NCI-H2029 (cell line): ENCODE results near the gene IRF2.

Experiments
- DNase-seq: peaks from one replicate; lab custom pipeline; 2025; lab: John Stamatoyannopoulos, UW

Gene IRF2

DNA sequence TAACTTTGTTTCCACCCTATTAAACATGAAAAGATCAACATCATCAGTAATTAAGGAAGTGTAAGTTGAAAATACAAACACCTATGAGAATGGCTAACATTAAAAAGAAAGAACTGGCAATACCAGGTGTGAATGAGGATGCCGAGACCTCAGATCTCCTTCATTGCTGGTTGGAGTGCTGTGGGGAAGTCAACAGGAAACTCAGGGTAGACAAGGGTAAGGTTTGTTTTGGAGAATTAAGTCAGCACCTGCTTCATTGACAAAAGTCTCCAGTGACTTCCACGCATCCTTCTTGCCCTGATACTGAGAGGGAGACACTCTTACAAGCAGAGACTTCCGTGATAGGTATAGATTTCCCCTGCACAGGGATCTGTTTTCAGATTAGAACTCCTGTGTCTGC is 106.1 kb downstream of the IRF2 start:
- no peak for DNase-seq

DNA sequence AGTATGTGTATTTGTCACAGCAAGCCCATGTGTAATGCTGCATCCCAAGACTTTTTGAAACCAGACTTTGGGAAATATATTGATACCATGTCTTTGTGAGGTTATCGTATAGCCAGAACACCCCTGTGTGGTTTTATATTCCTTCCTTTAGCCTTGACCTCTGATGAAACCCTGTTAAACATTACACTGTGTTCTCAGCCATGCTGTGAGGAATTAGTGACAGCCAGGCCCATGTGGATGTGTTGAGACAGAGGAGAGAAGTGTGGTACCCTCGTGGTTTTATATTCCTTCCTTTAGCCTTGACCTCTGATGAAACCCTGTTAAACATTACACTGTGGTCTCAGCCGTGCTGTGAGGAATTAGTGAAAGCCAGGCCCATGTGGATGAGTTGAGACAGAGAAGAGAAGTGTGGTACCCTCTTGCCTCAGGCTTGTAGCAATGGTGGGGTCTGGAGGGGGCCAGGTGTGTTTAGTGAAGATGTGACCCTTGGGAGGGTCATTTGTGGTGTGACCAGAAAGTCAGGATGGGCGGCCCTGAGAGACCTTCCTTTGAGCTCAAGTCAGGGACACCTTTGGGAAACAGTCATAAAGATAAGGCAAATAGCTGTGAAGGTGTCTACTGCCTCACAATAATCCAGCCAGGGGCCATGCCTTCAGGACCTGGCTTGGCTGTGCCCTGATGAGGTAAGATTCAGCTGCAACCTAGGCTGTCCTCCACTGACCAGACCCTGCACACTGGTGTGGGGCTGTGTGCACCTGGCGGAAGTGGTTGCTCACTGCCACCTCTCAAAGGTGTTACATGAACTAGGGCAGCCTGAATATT is 110.0 kb downstream of the IRF2 start:
- DNase-seq, result no peak

DNA sequence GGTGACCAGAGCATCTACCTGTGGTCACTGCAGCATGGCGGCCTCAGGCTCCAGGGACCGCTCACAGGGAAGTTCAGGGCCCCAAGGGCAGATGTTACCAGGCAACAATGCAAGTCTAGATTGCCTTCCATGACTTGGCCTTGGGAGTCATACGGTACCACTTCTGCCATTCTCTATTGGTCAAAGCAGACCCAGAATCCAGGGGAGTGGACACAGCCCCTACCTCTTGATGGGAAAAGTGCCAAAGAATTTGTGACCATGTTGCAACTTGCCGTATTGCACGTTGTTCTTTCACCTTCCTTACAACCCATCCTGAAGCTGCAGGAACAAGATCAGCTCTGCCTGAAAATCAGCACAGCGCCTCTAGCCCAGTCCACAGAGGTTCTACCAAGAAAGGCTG is 111.1 kb downstream of the IRF2 start:
- no peak for DNase-seq

DNA sequence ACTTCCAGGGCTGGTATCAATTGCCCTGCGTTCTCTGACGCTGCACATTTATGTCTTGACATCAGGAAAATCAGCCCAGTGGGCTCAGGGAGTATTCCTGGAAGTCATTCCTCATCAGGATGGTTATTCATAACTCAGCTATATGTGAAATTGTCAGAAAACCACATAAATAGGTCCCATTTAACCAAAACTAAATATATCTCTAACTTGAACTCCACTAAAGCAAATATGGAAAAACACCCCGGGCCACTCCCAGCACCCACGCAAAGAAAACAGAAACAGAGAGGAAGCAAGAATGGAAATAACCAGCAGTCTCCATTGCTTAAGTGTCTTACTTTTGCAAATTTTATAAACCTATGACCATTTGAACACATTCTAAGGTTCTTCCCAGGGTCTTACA is 112.0 kb downstream of the IRF2 start:
- no peak for DNase-seq

DNA sequence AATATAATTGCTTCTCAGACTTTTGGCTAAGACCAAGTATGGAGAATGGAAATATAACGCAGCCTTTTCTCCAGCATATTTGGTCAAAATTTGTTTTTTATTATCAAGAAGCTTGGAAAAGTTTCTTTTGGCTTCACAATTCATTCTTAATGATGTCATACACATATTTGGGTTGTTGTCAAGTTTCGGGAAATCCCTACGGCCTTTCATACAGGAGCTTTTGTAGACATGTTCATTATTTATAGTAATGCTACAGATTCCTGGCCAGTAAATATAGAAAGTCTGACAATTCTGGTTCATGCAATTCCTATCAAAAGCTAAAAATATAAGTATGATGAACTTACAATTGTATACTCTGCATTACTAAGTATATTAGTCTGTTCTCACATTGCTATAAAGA is 112.9 kb downstream of the IRF2 start:
- no peak for DNase-seq

DNA sequence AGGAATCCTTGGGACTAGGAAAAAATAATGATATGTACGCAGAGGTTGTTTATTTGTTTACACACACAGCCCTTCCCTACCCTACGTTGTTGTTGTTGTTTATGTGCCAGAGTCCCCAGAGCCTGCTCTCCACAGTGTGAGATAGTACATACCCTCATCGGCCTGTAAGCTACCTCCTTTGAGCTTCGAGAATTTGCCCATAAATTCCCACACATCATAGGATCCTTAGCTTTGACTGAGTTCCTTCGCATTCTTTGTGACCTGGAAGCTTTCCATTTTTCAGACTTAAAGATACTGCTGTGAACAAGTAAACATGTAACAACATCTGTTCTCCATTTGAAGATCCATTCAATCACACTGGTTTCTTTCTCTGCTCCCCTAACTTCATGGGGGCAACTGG is 114.5 kb downstream of the IRF2 start:
- no peak for DNase-seq

DNA sequence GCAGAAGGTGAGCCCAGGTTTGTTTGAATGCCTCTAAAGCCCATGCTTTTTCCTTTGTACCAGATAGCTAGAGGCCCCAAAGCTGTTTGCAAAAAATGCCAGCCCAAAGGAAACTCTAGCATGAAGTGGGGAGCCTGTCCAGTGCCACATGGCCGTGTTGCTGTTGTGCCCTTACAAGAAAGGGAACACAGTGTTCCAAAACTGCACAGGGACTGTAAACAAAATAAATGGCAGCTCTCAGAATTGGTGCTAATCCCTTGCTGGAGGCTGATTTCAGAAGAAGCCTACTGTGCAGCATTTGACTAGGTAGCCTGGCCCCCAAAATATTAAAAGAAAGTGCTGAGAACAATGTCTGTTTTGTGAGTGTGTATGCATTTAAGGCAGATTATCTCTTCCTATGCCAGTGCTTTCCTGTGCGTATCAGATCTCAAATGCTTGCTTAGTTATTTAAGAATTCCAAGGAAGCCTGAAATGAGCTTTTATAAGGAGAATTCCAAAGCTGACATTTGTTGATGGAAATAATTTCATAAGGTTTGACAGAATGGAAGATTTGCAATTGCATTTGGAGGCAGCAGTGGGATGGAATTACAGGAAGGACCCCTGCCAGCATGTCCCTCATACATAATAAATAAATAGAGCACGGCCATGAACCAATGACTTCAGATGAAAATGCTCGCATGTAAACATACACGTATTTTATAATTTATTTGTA is 115.7 kb downstream of the IRF2 start:
- DNase-seq, result no peak

DNA sequence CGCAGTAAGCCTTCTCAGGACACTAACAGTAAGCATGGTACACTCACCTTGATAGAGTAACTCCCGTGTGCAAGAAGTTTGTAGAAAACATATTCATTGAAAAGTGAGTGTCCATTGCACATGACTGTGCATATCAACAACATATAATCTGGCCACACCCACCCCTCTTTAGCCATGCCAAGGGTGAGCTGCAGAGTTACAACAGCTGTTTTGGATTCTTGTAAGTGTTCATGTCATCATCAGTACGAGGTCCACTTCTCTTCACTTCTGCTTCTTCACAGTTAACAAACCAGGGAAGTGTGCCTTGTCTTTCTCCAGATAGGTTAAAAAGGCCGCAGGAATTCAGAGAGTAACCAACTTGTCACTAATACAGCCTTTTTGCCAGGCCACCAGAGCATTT is 116.6 kb downstream of the IRF2 start:
- DNase-seq, result no peak

DNA sequence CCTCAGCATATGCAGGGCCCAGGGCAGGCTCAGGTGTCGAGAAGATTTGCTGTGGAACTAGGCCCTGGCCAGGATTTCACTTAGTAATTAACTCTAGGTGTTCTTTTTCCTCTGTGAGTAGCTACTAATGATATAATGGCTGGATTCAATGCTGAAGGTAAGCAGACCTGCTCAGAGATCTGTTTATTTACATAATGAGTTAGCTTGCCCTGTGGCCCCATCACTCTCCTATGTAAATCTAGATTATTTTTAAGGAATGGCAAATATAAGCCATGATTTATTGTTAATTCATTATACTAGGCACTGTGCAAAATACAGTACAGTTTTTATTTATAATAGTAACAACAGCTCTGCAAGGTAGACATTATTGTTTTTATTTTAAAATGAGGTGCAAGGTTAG is 117.2 kb downstream of the IRF2 start:
- no peak for DNase-seq

DNA sequence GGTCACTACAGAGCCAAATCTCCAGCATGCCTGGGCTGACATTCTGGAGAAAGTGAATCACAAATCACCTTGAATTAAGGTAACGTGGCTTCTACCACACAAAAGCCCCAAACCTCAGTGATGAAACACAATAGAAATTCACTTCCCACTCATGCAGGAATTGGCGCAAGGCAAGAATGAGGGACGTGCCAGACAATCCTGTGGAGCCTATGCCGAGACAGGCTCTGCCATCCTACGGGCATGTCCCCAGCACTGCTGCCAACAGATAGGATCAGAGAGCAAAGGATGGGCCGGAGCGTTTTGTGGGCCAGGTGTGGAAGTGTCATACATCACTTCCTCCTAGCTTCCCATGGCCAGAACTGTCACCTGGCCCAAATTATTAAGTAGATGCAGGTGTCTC is 118.0 kb downstream of the IRF2 start:
- no peak for DNase-seq

DNA sequence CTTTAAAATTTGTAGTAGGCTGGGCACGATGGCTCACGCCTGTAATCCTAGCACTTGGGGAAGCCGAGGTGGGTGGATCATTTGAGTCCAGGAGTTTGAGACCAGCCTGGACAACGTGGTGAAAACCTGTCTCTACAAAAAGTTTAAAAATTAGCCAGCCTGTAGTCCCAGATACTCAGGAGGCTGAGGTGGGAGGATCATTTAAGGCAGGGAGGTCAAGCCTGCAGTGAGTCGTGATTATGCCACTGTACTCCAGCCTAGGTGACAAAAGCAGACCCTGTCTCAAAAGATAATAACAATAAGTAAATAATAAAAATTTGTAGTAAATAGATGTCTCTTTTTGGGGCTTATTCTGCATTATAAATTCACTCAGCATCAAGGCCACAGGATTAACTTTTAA is 118.5 kb downstream of the IRF2 start:
- DNase-seq, result no peak

DNA sequence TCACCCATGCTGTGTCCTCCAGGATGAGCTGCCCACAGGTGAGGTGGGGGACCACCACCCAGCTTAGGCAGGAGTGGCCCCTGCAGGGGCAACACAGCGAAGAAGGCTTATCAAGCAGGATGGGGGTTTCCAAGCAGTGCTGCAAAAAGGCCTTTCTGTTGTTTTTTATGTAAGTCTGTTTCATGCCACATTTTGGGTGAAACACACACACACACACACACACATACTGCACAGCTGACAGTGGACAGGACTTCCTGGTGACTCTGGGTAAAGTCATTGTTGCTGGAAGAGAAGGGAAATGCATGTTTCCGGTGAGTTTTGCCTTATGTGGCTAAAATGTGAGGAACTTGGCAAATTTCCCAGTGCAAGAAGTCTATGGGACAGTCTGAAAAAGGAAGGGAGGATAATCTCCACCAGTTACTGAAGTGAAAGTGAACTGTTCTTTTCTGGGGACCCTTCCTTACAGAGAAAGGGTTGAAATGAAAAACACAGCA is 119.2 kb downstream of the IRF2 start:
- peak; percentile 9 for DNase-seq

DNA sequence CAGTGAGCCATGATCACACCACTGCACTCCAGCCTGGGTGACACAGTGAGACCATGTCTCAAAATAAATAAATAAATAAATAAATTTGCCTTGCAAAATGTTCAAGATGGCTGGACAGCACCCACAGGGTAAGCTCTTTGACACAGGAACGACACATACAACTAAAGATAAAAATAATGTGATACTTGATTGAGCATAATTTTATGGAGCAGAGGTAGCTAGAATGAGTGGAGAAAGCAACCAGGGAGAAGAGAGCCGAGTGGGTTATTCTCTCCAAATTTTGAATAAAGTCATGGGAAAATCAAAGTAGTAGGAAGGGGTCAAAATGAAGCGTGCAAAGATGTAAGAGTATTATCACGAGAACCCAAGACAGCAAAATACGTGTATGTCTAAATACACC is 121.5 kb downstream of the IRF2 start:
- DNase-seq, result no peak

DNA sequence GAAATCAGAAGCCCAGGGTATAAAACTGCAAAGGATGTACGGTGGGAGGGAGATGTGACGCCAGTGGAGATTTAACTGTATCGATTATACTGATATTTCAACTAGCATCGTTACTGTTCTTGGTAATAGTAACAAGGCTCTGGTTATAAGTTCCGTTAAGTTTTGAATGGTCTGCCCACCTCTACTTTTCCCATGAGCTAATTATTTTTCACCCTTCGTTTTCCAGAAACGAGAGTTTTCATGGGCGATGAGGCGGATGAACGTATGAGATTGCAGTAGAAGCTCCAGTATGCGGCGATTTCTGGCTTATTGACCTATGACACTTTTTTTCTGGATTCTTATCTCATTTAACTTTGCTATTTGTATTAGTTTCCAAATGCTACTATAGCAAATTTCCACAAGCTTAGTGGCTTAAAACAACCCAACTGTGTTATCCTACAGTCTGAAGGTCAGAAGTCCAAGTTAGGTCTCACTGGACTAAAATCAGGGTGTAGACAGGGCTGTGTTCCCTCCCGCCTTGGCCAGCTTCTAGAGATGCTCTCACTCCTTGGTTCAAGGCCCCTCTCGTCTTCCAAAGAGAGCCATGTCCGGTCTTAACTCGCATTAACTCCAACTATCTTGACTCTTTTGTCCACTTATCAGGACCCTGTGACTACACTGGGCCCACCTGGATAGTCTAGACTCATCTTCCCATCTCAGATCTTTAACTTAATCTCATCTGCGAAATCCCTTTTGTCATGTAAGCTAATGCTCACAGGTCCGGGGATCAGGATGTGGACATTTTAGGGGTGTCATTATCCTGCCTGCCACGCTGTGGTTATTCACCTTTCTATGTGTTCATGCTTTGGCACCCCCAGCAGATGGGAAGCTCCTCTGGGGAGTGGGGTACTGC is 122.5 kb downstream of the IRF2 start:
- no peak for DNase-seq

DNA sequence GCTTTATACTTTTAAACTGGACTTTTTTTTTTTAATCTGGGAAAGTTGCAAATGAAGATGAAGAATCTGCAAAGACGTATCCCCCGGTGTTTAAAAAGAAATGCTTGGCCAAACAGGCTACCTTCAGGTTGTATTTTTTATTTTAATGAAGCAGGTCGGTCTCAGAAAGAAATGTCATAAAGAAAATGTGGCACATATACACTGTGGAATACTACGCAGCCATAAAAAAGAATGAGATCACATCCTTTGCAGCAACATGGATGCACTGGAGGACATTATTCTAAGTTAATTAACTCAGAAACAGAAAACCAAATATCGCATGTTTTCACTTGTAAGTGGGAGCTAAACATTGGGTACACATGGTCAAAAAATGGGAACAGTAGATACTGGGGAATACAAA is 123.4 kb downstream of the IRF2 start:
- no peak for DNase-seq

DNA sequence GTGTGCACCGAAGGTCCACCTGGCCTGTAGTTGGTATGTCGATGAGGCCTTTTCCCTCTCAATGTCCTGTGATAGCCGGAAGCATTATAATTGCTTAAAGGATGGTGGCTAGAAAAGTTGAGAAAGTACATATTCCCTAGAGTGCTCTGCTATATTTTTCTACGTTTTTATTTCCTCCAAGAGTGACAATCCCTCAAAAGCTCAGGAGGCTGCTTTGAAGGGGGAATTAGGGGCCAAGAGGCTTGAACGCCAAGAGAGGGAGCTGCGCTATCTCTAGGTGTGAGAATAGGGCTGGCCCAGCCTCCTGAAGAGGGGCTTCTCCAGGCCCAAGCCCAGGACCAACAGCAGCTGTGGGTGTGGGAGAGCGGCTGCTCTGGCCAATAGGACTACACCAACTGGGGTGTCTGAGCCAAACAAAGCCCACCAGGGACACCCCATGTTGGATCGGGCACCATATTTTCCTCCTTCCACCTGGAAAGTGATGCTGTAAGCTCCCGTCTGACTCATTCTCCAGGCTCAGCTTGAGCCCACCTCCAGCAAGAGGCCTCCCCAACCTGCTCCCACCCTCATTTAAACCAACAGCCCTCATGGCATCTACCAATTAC is 124.0 kb downstream of the IRF2 start:
- DNase-seq, result no peak

DNA sequence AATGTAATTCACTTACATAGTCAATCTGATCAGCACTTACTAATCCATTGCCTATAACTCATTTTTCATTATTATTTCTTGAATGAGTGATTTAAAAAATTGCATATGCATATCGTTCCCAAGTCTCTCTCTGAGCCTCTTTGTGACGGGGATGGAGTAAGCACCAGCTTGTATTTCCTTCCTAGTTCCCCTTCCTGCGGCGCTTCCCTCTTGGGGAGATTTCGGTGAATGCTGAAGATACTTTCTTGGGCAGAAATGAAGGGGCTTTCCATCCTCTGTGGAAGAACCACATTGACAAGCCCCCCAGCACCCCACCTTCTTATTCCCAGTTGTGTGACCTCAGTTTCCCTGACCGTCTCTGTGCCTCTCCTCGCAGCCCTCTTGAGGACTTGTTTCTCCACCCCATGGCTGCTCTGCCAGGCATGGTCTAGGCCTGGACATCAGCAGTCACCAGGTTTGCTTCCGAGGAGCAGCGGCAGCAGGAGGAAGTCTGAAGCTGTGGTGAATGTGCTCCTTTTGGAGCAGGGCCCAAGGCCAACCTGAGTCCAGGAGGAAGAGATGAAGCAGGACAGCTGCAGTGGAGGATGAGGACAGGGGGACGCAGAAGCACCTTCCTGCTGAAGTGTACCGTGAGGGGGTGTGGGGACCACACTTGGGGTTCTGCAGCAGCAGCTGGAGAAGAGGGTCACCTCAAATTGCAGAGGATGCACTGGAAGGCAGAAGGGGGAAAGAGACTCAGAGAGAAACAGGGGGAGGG is 124.9 kb downstream of the IRF2 start:
- DNase-seq, result no peak

DNA sequence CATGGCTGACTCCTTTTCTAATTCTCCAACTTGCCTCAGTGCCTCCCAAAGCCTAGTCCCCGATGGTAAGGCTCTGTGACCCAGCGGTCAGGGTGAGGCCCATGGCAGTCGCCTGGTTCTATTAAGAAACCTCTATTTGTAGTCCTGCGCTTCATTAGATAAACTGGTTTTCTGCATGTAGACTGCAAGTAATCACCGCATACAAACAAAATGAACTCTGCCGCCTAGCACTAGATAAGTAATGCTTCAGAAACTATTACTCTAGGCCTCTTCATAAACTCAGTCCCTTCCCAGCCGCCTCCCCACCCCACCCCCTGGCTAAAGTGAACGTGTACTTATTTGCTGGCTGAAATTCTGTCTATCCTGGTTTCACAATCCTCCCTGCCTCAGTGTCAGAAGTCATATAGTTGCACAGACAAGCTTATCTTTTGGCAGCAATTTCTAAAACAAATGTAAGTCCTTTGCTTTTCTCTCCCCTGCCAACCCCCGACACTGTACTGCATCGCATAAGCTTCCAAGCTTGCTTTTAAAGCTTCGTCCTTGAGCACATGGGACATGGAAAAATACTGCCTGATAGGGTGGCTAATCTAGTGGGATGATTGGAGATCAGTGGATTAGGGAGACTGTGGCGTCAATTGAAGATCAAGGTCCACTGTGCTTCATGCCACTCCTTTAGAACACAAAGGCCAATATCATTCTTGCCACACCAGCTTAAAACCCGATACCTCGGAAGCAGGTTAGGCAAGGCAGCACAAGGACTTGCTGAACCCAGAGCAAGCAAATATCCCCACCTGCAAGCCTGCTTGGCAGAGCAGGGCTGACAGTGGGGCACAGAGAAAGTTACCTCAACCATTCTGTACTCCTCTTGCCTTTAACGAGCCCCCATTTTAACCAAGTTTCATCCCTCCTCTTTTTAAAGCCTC is 125.8 kb downstream of the IRF2 start:
- no peak for DNase-seq

DNA sequence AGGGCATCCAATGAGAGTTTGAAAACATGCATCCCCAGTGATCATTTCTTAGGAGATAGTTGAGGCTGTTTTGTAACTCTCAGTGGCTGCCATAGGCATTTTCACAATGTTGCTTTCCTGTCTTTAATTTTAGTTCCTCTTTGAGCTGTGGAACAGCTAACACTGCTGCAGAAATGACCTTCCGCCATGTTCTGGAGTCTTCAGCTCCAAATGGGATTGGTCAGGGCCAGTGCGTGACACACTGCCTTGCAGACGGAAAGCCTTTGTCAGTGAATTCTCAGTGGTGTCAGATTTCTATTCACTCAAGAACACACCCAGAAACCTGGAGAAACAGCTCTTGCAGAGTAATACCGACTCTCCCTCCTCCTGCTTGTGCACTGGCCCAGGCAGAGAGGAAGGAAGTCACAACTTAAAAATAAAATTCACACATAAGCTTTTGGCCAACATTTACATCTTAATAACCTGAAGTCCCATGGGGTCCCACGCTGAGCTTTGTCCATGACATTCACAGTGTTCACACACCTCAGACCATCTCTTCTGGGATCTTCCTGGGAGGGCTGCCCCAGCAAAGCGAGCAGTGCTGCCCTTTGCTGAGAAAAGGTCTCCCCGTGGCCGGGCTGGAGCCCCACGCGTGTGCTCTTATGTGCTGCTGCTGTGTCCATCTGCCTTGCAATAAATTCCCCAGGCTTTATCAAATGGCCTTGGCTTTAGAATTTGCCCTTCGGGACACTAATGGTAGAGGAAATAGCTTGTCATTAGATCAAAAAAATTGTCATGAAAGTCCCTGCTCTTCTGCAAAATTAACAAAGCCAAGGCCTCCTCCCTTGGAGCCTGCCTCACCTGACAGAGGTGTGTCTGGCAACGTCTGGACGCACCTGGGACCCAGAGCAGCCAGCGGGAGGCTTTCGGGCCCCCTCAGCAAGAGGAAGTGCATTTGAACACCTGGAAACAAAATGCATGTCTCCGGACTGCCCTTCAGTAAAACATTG is 126.8 kb downstream of the IRF2 start:
- no peak for DNase-seq
